ENCODE results near the gene MLLT3. TPM values are rescaled to one million over a fixed set of nuclear protein-coding genes. Genes with fewer than 3 reads are reported as not detected.

MLLT3 gene
- total and polyA plus RNA-seq, 2 of the 8 experiments (the other 6 are each of a cell fraction or from before 2014, with no cell fraction given) = 5.9 to 9.6 TPM

DNA sequence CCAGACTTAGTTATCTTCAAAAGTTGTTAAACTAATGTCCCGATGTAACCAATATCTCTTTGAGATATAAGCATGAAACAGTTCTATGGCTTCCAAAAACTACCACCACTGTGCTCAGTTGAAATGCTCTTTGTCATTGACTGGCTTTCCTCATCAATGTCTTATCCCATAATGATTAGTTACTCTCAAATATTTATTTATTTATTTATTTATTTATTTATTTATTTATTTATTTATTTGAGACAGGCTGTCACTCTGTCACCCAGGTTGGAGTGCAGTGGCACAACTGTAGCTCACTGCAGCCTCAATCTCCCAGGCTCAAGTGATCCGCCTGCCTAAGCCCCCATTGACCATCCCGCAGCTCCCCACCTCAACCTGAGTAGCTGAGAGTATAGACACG lies 28.0 kb upstream of the MLLT3 start:
- H3K79me2 ChIP-seq (ENCODE audit: control insufficient read depth in 1 of 2, insufficient read depth in 2 of 2, low read length in 2 of 2) = no peaks in the 10 kb centered on the region
- no peak overlapping the region for H4K91ac ChIP-seq (replicated peaks; ENCODE audit: insufficient read length, low read length)
- no peak for FAIRE-seq
- H2BK12ac ChIP-seq (ENCODE audit: low read depth, low read length) = no peak overlapping the region
- H3K4me1 ChIP-seq (replicated peaks in 1 of 4; ENCODE audit: control insufficient read depth in 3 of 4, insufficient read depth in 4 of 4, low read length in 3 of 4) = no peaks in the 10 kb centered on the region
- no peaks in the 10 kb centered on the region for H3K9me3 ChIP-seq (ENCODE audit: insufficient read depth in 2 of 2, low read depth in 1 of 2, low read length in 1 of 2)
- H3K79me1 ChIP-seq (ENCODE audit: low read depth, low read length) = no peaks in the 10 kb centered on the region
- H3K4me3 ChIP-seq (ENCODE audit: extremely low read depth in 1 of 4, insufficient read depth in 2 of 4, low read depth in 3 of 4, low read length in 4 of 4) = no peak overlapping the region
- H3K27me3 ChIP-seq (replicated peaks in 1 of 4; ENCODE audit: control insufficient read depth in 3 of 4, extremely low read depth in 1 of 4, insufficient read depth in 3 of 4, low read length in 3 of 4) = no peaks in the 10 kb centered on the region
- H3K23me2 ChIP-seq (ENCODE audit: low read depth, low read length) = no peaks in the 10 kb centered on the region
- no peak for DNase-seq (ENCODE audit: low read depth in 1 of 2, low spot score in 2 of 2)
- H2BK20ac ChIP-seq (ENCODE audit: low read length) = no peak overlapping the region
- no peak overlapping the region for H4K5ac ChIP-seq (ENCODE audit: insufficient read length, low read depth, low read length)
- no peak overlapping the region for H3K23ac ChIP-seq (ENCODE audit: insufficient read length)
- H3K18ac ChIP-seq (ENCODE audit: extremely low read depth, low read length) = no peak overlapping the region
- no peak overlapping the region for H3K14ac ChIP-seq (ENCODE audit: insufficient read length)
- H3K27ac ChIP-seq (ENCODE audit: low read depth, low read length) = no peak overlapping the region
- no peak overlapping the region for H4K8ac ChIP-seq (ENCODE audit: extremely low read depth, insufficient read depth, low read length)
- H3K56ac ChIP-seq (replicated peaks; ENCODE audit: insufficient read length, low read depth, low read length) = no peak overlapping the region
- 85% methylated on average over 4 of the region's 4 CpGs; no CpG with 5 or more reads in 1 of the 2 experiments for WGBS, 2 experiments (ENCODE audit: extremely low coverage in 1 of 2, insufficient coverage in 1 of 2, insufficient read length in 1 of 2, insufficient replicate concordance in 2 of 2, low coverage in 1 of 2, low lambda C conversion rate in 2 of 2, missing lambda C conversion rate in 1 of 2)
- CTCF ChIA-PET (ENCODE audit: partially characterized antibody) = interaction anchor here (1.6 kb wide), 1 partner anchor 291 kb away, joined by 3 read pairs; no protein-coding TSS in a partner anchor
- POLR2A ChIA-PET (ENCODE audit: partially characterized antibody) = interaction anchor here (2.5 kb wide), 1 partner anchor 9 kb away, joined by 13 read pairs; no protein-coding TSS in a partner anchor
- no peak overlapping the region for H3K4me2 ChIP-seq (ENCODE audit: insufficient read depth in 1 of 2, low read depth in 2 of 2, low read length in 2 of 2)
- no peak overlapping the region for H2AK5ac ChIP-seq (ENCODE audit: low read depth, low read length)
- H3K36me3 ChIP-seq (ENCODE audit: control insufficient read depth in 2 of 4, insufficient read depth in 4 of 4, low read length in 3 of 4) = no peaks in the 10 kb centered on the region
- H2BK120ac ChIP-seq (replicated peaks; ENCODE audit: low read depth, low read length) = no peak overlapping the region
- no peak overlapping the region; a peak in 1 of 7 replicates for H3K9ac ChIP-seq (replicated peaks in 1 of 4; ENCODE audit: extremely low read depth in 1 of 4, low read depth in 3 of 4, low read length in 3 of 4)
- H2BK5ac ChIP-seq (ENCODE audit: low read depth, low read length) = no peak overlapping the region
- no peak overlapping the region for H3K4ac ChIP-seq (replicated peaks; ENCODE audit: insufficient read length, low read depth, low read length)
- H2AFZ ChIP-seq (ENCODE audit: low read length) = no peak overlapping the region
- no peaks in the 10 kb centered on the region for H4K20me1 ChIP-seq (replicated peaks in 1 of 2; ENCODE audit: control insufficient read depth in 1 of 2, insufficient read depth in 2 of 2, low read length in 2 of 2)
- no peak overlapping the region for H2BK15ac ChIP-seq (ENCODE audit: low read length)
- TF ChIP-seq, protein P1, sequence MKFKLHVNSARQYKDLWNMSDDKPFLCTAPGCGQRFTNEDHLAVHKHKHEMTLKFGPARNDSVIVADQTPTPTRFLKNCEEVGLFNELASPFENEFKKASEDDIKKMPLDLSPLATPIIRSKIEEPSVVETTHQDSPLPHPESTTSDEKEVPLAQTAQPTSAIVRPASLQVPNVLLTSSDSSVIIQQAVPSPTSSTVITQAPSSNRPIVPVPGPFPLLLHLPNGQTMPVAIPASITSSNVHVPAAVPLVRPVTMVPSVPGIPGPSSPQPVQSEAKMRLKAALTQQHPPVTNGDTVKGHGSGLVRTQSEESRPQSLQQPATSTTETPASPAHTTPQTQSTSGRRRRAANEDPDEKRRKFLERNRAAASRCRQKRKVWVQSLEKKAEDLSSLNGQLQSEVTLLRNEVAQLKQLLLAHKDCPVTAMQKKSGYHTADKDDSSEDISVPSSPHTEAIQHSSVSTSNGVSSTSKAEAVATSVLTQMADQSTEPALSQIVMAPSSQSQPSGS (IDR thresholded peaks at IDR 0.05; ENCODE audit: low read length) = no peak
- TF ChIP-seq POLR2AphosphoS5 (IDR thresholded peaks at IDR 0.05; ENCODE audit: low read depth, low read length) (no peak), SP4 (IDR thresholded peaks at IDR 0.05; ENCODE audit: low read length) (no peak), KDM5A (IDR thresholded peaks at IDR 0.05; ENCODE audit: low read length) (no peak), CHD1 (IDR thresholded peaks at IDR 0.05; ENCODE audit: low read depth, low read length) (no peak), GABPA (IDR thresholded peaks at IDR 0.05; ENCODE audit: borderline replicate concordance, insufficient read depth, low read length) (no peak), GTF2F1 (IDR thresholded peaks at IDR 0.05; ENCODE audit: borderline replicate concordance, low read depth, low read length) (no peak), SUZ12 (IDR thresholded peaks at IDR 0.05; ENCODE audit: low read length) (no peak), PHF8 (conservative IDR thresholded peaks at IDR 0.05; ENCODE audit: low read depth, low read length) (no peak), TCF12 (IDR thresholded peaks at IDR 0.05; ENCODE audit: low read depth, low read length) (no peak), TAF1 (IDR thresholded peaks at IDR 0.05; ENCODE audit: low read depth, low read length) (no peak), BRCA1 (IDR thresholded peaks at IDR 0.05; ENCODE audit: low read depth, low read length) (no peak), EP300 (IDR thresholded peaks at IDR 0.05; ENCODE audit: borderline replicate concordance in 1 of 2, low read depth in 2 of 2, low read length in 2 of 2) (no peak)

Measured in H1 (cell line).